ENCODE results near the gene RAD18. TPM values are rescaled to one million over a fixed set of nuclear protein-coding genes. Genes with fewer than 3 reads are reported as not detected.

RAD18 gene
- total RNA-seq, 3 donors from 2014 or later (not counting 1 experiment from before 2014, with no cell fraction given) = 19.8 to 23.3 (median 22.5) TPM

DNA sequence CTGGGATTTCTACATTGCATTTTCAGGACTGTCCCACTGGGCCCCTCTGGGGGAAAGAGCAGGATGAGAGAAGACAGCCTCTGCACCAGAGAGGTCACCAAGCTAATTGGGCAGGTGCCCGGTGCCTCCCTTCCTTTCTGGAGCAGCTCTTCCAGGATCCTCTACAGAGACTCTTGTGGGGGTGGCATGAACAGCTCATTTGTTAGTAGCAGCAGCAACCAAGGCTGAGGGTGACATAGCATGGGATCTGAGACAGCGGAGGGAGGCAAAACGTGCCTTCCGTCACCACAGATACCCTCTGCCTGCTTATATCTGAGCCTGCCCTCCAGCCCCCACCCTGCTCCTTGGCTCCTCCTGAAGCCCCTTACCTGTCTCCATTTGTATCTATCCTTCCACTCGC, 110.8 kb downstream of the RAD18 start:
- no peak overlapping the region for H3K27ac Mint-ChIP-seq
- no peaks in the 10 kb centered on the region for H3K36me3 Mint-ChIP-seq
- no peaks in the 10 kb centered on the region for H3K4me1 Mint-ChIP-seq
- H3K27ac ChIP-seq (ENCODE audit: low read length) = no peak overlapping the region
- TF ChIP-seq, protein P1, sequence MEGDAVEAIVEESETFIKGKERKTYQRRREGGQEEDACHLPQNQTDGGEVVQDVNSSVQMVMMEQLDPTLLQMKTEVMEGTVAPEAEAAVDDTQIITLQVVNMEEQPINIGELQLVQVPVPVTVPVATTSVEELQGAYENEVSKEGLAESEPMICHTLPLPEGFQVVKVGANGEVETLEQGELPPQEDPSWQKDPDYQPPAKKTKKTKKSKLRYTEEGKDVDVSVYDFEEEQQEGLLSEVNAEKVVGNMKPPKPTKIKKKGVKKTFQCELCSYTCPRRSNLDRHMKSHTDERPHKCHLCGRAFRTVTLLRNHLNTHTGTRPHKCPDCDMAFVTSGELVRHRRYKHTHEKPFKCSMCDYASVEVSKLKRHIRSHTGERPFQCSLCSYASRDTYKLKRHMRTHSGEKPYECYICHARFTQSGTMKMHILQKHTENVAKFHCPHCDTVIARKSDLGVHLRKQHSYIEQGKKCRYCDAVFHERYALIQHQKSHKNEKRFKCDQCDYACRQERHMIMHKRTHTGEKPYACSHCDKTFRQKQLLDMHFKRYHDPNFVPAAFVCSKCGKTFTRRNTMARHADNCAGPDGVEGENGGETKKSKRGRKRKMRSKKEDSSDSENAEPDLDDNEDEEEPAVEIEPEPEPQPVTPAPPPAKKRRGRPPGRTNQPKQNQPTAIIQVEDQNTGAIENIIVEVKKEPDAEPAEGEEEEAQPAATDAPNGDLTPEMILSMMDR (IDR thresholded peaks at IDR 0.05) = no peak
- no peaks in the 10 kb centered on the region for H3K36me3 ChIP-seq (ENCODE audit: control insufficient read depth, insufficient read depth, low read length)
- WGBS (ENCODE audit: insufficient coverage) = 98% methylated on average over 5 of the region's 5 CpGs
- ATAC-seq (no peak), DNase-seq (no peak)
- no peaks in the 10 kb centered on the region for H3K9me3 Mint-ChIP-seq
- H3K4me1 ChIP-seq (ENCODE audit: control insufficient read depth, insufficient read depth, low read length) = no peaks in the 10 kb centered on the region
- no peaks in the 10 kb centered on the region for H3K27me3 Mint-ChIP-seq (ENCODE audit: low read depth in 2 of 2)
- no peak overlapping the region for H3K4me3 ChIP-seq (ENCODE audit: low read length)
- intact Hi-C loops (cut with micrococcal nuclease) = no loop called here
- no peak overlapping the region for H3K4me3 Mint-ChIP-seq
- H3K9me3 ChIP-seq (ENCODE audit: control insufficient read depth, insufficient read depth, low read length) = no peaks in the 10 kb centered on the region
- no peaks in the 10 kb centered on the region for H3K27me3 ChIP-seq (ENCODE audit: control insufficient read depth, insufficient read depth, low read length)

DNA sequence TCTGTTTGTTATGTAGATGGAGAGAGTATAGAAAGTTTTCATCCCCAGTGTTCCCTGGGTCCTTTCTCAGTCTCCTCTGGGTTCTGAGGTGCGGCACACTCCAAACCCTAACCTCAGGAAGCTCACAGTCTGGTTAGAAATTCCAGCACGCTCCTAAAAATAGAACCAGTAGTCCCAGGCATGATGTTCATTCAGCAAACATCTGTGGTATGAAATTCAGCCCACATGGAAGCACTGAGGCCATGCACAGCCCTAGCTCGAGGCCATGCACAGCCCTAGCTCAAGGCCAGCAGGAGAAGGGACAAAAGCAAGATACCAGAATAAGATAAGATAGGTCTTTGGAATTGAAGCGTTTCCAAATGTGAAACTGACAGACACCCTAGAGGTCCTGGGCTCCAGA, 111.6 kb downstream of the RAD18 start:
- H3K4me3 ChIP-seq (ENCODE audit: low read length) = no peak overlapping the region
- no peaks in the 10 kb centered on the region for H3K27me3 ChIP-seq (ENCODE audit: control insufficient read depth, insufficient read depth, low read length)
- Mint-ChIP-seq H3K4me1 (no peaks in the 10 kb centered on the region), H3K36me3 (no peaks in the 10 kb centered on the region), H3K27me3 (ENCODE audit: low read depth in 2 of 2) (no peaks in the 10 kb centered on the region), H3K27ac (no peak overlapping the region), H3K4me3 (no peak overlapping the region), H3K9me3 (no peaks in the 10 kb centered on the region)
- DNase-seq = no peak
- H3K4me1 ChIP-seq (ENCODE audit: control insufficient read depth, insufficient read depth, low read length) = no peaks in the 10 kb centered on the region
- intact Hi-C loops (cut with micrococcal nuclease) = no loop called here
- 91% methylated on average over 4 of the region's 4 CpGs for WGBS (ENCODE audit: insufficient coverage)
- H3K36me3 ChIP-seq (ENCODE audit: control insufficient read depth, insufficient read depth, low read length) = no peaks in the 10 kb centered on the region
- TF ChIP-seq, protein P1 (IDR thresholded peaks at IDR 0.05) = no peak
- H3K9me3 ChIP-seq (ENCODE audit: control insufficient read depth, insufficient read depth, low read length) = no peaks in the 10 kb centered on the region
- H3K27ac ChIP-seq (ENCODE audit: low read length) = no peak overlapping the region
- ATAC-seq = no peak

DNA sequence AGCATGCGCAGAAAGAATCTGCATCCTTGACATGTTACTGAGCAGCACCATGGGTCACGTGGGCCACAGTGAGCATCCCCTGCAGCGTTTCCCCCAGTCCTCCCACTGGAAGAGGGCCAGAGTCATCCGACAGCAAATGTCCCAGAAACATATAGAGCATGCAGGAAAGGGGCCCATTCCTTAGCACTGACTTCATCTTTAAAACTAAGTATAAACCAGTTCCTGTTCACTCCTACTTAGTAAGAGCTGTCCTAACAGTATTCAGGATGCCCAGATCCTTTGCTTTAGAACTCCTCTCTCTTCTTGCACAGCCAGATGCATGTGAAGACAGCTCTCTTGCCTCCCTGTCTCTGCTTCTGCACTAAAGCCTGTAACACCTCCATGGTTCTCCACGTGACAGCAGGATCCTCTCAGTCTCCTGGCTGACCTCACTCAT, 114.6 kb downstream of the RAD18 start:
- no peaks in the 10 kb centered on the region for H3K4me1 Mint-ChIP-seq
- no peak overlapping the region for H3K4me3 Mint-ChIP-seq
- no peaks in the 10 kb centered on the region for H3K36me3 Mint-ChIP-seq
- H3K4me3 ChIP-seq (ENCODE audit: low read length) = no peak overlapping the region
- ATAC-seq (no peak), DNase-seq (no peak)
- H3K9me3 Mint-ChIP-seq = no peaks in the 10 kb centered on the region
- no peak overlapping the region for H3K27ac Mint-ChIP-seq
- 98% methylated on average over 5 of the region's 5 CpGs for WGBS (ENCODE audit: insufficient coverage)
- intact Hi-C loops (cut with micrococcal nuclease) = no loop called here
- no peaks in the 10 kb centered on the region for H3K27me3 Mint-ChIP-seq (ENCODE audit: low read depth in 2 of 2)
- TF ChIP-seq, protein P1 (IDR thresholded peaks at IDR 0.05) = no peak
- no peaks in the 10 kb centered on the region for H3K27me3 ChIP-seq (ENCODE audit: control insufficient read depth, insufficient read depth, low read length)
- H3K9me3 ChIP-seq (ENCODE audit: control insufficient read depth, insufficient read depth, low read length) = no peaks in the 10 kb centered on the region
- no peak overlapping the region for H3K27ac ChIP-seq (ENCODE audit: low read length)
- no peaks in the 10 kb centered on the region for H3K4me1 ChIP-seq (ENCODE audit: control insufficient read depth, insufficient read depth, low read length)
- no peaks in the 10 kb centered on the region for H3K36me3 ChIP-seq (ENCODE audit: control insufficient read depth, insufficient read depth, low read length)

DNA sequence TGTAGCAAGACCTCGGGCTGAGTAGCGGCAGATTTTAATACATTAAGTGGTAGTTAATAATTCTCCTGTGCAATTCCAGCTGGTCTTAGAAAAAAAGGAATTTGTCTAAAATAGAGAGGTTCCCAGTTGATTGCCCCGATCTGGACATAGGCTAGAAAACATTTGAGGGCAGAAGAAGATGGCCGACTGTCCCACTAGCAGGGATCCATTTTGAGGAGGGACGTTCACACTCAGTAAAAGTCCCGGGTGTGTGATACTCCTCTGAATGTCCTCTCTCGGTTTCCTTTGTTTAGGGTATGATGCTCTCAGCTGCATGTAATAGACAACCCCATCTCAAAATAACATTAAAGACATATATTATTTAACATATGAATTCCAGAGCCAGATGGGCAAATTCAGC, 116.0 kb downstream of the RAD18 start:
- Mint-ChIP-seq H3K9me3 (no peaks in the 10 kb centered on the region), H3K36me3 (no peaks in the 10 kb centered on the region), H3K27ac (no peak overlapping the region), H3K27me3 (ENCODE audit: low read depth in 2 of 2) (no peaks in the 10 kb centered on the region), H3K4me3 (no peak overlapping the region), H3K4me1 (no peaks in the 10 kb centered on the region)
- H3K27ac ChIP-seq (ENCODE audit: low read length) = no peak overlapping the region
- 95% methylated on average over 7 of the region's 7 CpGs for WGBS (ENCODE audit: insufficient coverage)
- H3K27me3 ChIP-seq (ENCODE audit: control insufficient read depth, insufficient read depth, low read length) = no peaks in the 10 kb centered on the region
- H3K4me3 ChIP-seq (ENCODE audit: low read length) = no peak overlapping the region
- TF ChIP-seq, protein P1 (IDR thresholded peaks at IDR 0.05) = no peak
- ATAC-seq = no peak
- intact Hi-C loops (cut with micrococcal nuclease) = no loop called here
- DNase-seq = no peak
- no peaks in the 10 kb centered on the region for H3K4me1 ChIP-seq (ENCODE audit: control insufficient read depth, insufficient read depth, low read length)
- no peaks in the 10 kb centered on the region for H3K36me3 ChIP-seq (ENCODE audit: control insufficient read depth, insufficient read depth, low read length)
- no peaks in the 10 kb centered on the region for H3K9me3 ChIP-seq (ENCODE audit: control insufficient read depth, insufficient read depth, low read length)

Measured in natural killer cell (primary cell).